ENCODE data around the gene MEF2C.

Gene MEF2C

DNA sequence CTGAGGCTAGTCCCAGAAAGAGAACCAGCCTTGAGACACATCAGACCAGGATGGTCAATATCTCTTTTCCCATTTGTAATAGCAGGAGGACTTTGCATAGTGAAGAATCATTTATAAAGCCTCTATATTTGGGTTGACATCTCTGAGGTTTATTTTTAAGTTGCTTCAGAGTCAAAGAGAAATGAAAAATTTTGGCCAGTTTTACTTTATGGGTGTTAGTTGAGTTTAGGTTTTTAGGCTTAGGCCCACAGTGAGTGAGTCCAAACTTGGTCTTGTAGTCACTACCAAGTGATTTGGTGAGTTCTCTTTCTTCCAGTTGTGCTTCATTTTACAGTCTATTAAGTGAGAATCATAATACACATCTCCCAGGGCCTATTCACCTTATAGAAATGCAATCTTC lies 5.3 kb upstream of the MEF2C start:
- no peak for DNase-seq

DNA sequence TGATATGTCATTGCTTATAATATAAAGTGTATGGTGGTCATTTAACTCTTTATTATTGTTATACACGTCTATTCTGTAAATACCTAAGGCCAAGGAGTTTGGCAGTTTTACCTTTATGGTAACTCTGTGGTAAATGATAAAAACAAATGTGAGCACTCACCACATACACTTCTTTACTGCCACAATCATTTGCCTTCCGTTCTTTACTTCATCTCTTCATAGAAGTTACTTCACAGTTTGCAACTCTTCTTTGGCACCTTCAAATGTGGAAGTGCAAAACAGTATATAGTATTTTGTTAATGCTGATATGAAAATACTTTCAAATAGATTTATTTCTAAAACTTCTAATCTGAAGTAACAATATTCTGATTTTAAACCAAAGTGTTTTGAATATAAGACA lies 4.4 kb upstream of the MEF2C start:
- DNase-seq: no peak

DNA sequence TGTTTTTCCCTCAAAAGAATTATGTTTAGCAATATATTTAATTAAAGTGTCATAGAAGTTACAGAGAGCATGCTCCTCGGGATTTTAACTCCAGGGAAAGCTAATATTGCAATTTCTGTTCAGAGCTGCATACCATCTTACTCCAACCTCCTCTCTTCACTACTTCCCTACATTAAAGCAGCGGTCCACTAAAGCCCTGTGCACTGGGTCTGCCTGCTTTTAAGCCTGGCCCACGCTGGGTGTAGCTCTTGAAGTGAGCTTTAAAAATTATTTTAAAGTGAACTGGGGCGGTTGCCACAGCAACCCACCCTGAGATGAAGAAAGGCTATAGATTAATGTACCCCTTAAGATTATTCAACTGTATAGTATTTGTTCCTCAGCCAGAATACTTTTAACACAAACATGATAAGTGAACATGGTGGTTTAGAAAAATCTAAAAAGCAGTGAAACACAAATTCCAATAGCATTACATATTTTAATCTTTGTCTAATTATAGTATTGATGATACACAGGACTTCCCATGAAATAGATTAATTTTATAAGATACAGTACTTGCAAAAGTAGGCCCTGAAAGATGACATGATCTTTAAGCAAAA lies 3.9 kb upstream of the MEF2C start:
- DNase-seq: peak; percentile 21

- no peak for DNase-seq
Measured at GRCh38 chr5:88886252-88886651, 3.3 kb upstream of the MEF2C start.

DNA sequence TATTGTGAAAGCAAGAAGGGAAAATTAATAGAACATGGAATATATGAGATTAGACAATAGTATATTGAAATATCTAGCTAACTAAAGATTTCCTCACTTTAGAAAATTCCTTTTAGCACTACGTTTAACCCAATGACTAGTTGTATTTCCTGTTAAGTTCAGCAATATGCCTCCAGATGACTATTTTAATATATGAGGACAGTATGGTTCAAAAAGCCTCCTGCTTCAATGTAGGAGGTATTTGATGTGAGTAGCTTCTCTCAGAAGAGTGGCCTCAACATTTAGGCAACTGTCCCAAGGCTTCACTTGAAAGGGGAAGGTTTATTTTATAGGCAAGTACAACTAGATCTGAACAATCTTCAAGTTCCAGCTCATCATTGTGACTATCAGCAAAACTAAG lies 2.0 kb upstream of the MEF2C start:
- DNase-seq: no peak

DNA sequence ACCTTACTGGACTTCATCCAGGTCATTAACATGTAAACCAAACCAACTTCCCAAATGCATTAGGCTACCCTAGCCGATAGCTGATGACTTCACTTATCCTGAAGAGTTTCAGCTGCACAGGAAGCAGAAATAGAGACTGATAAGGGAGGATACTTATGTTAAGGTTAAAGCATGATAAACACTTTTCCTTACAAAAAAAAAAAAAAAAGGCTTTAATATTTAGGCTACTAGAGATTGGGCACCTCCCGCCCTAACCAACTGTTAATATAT lies 1.6 kb upstream of the MEF2C start:
- no peak for DNase-seq

DNA sequence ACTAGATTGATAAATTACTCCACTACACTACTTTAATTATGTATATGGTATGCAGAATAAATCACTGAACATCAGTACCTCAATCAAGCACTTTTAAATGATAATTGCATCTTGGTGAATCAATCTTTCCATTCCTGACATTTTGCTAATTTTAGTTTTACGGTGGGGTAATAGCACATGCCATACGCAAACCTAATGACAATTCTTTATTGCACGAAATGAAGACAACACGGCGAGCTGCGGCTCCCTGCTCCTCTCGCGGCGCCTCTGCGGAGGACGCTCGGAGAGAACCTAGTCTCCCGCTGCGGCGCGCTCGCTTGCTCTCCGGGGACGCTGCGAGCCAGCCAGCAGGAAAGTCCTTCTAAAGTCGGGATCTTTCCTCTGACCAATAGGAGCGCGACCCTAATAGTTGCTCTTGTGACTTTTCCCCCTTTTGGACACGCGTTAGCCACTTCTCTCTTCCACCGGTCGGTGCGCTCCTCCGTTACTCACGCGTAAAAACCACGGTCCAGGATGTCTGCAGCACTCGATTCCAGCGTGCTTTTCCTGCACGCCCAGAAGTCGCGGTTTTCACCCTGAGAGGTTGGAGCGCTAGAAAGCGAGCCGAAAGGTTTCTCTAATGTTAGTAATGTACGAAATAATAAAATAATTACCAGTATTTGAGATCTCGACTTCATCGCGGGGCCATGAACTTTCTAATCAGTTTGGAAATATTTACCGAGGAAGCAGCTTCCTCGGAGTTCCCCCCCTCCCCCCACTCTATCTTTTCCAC lies 1.0 kb upstream of the MEF2C start:
- peak; percentile 71 for DNase-seq

GRCh38 chr5:88882276-88883038 lies 527 bp downstream of the MEF2C start:
- DNase-seq: no peak

- peak; percentile 52 for DNase-seq
Measured at GRCh38 chr5:88881571-88881971, 1.4 kb downstream of the MEF2C start.

GRCh38 chr5:88880201-88880600 lies 2.8 kb downstream of the MEF2C start:
- DNase-seq: no peak

GRCh38 chr5:88879724-88880123 lies 3.3 kb downstream of the MEF2C start:
- no peak for DNase-seq

DNA sequence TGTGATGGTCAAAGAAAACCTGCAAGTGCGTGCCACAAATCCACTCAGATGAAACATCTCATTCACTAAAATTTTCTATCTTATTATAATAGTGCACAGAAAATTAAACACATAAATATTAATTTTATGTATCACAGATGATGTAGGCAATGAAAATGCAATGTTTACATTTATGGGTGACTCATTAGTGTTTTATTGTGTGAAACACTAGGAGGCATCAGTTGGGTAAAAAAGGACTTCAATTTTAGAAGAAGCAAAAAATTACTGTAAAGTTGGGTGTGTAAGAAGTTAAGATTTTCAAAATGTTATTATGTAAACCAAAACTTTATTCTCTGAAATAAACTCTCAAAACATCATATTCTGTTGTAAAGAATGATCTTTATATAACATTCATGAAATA lies 4.0 kb downstream of the MEF2C start:
- DNase-seq: peak; percentile 50

- DNase-seq: peak; percentile 82
Measured at GRCh38 chr5:88877826-88878225, 5.2 kb downstream of the MEF2C start.

DNA sequence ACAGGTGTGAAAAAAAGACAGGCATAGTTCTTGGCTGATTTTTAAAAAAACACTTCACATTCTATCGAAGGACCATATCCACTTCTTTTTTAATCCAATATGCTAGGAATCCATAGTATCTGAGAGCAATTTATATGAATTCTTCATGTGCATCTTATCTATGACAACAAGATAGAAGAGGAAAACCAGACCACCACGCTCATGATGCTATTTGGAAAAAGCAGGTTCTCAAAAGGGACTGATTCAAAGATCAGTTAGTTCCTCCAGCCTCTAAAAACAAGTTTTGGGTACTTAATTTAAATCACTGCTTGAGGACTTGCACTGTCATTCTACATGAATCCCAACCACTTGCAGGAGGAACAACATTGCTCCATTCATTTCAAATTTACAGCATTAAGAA lies 6.3 kb downstream of the MEF2C start:
- no peak for DNase-seq

- no peak for DNase-seq
Measured at GRCh38 chr5:88875341-88876234, 7.4 kb downstream of the MEF2C start.

DNA sequence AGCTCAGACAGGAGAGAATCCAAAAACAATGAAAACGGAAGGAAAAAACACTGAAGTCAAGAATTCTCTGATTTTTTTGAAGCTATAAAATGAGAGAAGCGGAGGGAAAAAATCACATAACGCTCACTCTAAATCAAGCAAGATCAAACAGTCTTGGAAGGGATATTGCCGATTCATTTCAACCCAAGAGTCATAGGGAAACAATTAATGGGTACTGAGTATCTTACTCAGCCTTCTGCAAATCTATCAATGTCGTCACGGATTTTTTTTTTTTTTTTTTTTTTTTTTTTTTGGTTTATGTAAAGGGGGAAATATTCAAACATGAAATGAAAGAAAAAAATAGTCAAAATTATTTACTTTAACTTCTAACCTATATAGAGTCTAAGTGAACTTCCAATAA lies 9.5 kb downstream of the MEF2C start:
- no peak for DNase-seq

- no peak for DNase-seq
Measured at GRCh38 chr5:88872971-88873370, 10.0 kb downstream of the MEF2C start.

DNA sequence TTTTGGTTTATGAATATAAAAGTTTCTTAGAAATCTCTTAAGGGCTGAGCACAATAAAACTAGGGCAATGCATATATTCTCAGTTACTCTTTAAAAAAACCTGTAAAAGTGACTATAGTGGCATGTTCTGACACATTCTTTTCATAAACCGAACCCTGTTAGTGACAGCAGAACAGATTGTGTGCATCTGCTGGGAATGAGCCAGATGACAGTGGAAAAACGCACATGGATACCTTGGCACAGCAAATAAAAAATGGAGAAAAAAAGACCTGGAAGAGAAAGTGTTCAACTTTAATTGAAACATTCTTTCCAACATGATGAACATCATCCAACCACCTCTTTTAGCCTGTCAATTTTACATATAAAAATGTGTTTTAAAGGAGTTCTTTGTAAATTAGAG lies 12.7 kb downstream of the MEF2C start:
- DNase-seq: no peak

DNA sequence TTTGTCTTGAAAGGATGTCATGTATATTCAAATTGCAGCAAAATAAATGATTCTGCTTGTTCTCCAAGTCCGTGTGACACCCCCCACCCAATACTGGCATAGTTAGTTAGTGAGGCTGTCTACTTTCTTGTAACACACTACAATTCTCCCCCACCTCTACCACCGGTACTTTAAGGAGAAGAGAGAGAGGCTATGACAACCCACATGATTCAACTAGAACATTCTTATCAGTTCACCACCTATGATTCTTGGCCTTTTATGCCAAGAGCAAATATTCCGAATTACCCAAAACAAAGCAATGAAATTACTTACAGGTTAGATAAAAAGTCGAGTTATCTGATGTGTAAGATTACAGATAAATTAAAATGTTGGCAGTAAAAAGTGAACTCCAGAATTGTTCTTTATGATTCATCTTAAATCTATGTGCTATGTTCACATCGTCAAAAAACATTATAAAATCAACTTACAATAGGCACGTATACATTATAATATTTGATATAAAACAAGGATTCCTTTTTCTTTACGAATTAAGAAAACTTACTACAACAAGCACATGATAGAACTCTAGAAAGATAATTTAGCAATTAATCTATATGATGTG lies 14.4 kb downstream of the MEF2C start:
- DNase-seq: no peak

DNA sequence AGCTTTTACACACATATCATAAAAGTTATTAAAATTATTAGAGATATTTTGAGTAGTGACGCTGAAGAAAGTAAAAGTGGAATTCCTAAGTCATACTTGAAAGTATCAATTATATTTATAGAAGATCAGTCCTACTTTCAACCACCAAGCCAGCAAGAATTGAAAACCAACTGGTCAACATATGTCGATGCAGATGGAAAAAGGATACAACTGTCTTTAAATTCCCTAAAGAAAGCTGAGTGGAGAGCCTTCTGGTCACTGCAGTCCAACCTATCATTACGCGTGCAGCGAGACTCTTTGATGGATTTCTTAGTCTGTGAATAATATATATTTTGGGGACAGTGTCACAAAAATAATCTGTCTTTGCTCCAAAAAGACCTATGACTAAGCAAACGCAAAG lies 15.3 kb downstream of the MEF2C start:
- DNase-seq: no peak

DNA sequence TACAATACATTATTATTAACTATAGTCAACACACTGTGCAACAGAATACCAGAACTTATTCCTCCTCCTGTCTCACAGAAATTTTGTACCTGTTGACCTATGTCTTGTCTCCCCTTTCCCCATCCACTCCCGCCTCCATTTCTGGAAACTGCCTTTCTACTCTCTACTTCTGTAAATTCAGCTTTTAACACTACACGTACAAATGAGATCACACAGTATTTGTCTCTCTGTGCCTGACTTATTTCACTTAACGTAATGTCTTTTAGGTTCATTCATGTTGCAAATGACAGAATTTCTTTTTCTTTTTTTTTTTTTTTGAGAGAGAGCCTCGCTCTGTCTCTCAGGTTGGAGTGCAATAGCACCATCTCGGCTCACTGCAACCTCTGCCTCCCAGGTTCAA lies 19.5 kb downstream of the MEF2C start:
- no peak for DNase-seq

DNA sequence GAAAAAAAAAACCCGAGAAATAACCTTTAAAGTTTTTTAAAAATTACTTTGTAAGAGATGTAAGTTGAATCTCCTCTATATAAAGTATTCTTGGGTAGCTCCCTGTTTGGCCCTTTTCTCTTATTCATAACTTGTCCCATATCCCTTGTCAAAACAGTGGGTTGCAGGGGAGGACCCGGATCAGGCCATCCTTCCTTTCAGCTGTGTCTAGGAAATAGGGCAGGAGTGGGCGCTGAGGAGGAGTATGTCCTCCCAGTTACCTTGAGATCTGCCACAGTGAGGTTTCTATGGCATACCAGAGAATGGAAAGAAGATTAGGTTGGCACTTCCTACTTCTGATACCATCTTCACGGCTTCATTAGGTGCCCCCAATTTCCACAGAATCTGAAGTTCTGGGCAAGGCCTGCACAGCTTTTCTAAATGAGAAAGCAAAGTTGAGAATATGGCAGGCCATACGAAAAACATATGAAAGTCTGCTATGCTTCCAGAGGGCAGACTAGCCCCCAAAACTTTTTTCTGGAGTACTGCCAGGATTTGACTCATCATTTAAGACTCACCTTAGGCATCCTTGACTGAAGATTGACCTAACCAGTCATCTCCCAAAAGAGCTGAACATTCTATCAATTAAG lies 20.3 kb downstream of the MEF2C start:
- DNase-seq: no peak

Measured in fibroblast of skin of scalp (primary cell).